NCI-H2029 treated with DMSO at 0.1 percent for 48 hours (cell line): Measurements from ENCODE around the gene PIF1.

Source experiments
- DNase-seq: peaks from one replicate; lab custom pipeline; 2025; lab: John Stamatoyannopoulos, UW

Gene PIF1

DNA sequence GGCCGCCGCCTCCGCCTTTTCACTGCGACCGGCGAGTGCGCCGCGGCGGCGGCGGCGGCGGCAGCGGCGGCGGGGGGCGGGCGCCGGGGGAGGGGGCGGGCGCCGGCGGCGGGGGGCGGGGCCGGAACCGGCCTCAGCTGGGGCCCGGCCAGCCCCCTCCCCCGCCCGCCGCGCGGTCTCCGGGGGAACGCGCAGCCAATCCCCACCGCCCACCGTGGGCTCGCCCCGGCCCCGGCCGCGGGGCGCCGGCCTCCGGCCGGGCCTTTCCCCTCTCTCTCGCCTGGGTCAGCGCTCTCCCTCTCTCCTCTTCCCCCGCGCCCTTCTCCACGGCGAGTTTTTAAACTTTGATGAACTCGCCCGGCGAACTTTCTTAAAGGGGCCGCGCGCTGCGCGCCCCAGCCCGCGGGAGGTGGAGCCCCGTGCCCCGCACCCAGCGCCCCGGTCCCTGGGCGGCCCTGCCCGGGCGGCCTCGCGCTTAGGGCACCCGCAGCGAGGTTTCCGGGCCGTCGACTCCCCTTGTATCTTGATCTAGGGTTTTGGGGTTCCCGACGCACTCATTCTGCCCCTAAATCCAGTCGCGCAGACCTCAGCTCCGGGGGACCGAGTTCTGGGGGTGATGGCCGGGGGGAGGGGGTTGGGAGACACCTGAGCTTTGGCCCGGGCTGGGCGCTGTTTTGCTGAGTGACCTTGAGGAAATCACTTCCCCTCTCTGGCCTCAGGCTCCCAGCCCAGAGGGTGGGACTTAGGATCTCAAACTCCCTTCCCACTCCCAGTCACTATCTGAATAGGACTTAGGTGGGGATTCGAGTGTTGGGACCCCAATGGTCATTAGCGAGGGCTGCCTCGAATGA is 49.7 kb downstream of the PIF1 start, which contains the start of gene RBPMS2:
Gene RBPMS2 (minus strand): TSS at position 39 of the 851 bp plus-strand sequence. CDS start 270 bp downstream, outside the sequence.
- no peak for DNase-seq

DNA sequence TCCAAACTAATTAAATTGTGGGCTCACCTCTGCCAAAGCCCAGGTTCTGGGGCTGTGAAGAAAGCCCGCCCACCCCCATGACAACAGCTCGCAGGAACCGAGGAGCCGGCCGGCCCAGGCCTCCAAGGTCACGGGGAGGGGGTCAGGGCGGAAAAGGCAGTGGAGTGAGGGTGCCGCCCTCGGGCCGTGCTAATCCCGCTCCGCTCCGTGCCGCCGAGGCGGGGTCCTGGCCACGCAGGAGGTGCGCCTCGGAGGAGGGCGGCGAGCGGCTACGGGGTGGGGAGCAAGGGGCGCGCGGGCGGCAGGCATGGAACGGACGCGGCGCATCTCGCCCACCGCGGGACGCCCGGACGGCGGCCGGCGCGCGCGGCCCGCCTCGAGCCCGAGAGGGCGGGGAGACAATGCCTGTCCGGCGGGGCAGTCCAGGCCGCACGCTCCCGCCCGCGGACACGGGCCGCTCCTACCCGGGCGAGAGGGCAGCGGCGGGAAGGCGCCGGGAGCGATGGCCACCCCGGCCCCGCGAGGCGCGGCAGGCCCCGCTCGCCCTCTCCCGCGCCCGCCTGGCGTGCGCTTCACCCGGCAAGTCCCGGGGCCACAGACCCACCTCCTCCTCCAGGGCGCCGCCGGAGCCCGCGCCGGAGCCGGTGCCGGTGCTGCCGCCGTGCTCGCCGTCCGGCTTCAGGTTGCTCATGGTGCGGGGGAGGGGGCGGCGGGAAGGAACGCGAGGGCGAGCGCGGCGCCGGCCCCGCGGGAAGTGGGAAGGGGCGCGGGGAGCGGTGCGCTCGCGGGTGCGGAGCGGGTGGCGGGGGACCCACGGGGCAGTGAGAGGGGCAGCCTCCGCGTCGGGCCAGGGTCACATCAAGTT is 50.6 kb downstream of the PIF1 start:
- DNase-seq = no peak

DNA sequence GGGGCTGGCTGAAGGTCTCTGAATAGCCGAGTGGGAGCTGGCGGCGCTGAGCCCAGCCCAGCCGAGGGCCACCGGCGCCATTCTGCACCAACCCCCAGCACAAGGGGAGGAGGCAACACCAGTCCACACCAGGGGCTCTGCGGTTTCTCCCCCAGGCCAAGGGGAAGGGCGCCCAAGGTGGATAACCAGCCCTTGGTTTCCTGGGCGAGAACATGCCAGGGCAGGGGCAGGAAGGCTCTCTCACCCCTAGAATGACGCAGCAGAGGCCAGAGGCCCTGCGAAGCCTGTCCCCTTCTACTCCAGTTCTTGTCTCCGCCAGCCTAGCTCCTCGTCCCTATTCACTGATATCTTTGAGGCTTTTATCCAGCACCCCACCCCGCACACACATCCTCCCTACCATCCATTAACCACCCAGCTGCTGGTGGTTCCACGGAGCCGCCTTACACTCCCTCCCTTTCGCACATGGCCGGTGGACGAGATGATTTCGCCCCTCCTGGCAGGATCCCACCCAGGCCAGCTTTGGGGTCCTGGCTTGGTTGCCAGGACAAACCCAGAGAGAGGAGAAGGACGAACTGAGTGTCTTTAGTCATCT is 51.3 kb downstream of the PIF1 start:
- no peak for DNase-seq

DNA sequence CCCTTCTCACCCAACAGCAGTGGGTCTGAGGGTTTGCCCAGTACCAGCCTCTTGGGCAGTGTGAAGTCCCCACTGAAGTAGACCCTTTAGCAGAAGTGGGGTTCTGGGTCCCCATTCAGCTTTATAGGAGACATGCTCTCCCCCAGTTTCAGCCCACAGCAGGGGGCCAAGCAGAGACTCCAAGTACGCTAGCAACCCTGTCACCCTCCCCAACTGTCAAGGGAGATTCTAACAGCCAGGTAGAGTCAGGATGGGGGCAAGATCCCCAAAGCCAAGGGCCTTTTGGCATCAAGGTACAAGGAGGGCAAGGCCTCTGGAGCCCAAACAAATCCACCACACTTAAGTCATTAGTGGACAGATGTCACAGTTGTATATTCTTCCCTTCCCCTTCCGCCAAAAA is 51.8 kb downstream of the PIF1 start:
- no peak for DNase-seq

DNA sequence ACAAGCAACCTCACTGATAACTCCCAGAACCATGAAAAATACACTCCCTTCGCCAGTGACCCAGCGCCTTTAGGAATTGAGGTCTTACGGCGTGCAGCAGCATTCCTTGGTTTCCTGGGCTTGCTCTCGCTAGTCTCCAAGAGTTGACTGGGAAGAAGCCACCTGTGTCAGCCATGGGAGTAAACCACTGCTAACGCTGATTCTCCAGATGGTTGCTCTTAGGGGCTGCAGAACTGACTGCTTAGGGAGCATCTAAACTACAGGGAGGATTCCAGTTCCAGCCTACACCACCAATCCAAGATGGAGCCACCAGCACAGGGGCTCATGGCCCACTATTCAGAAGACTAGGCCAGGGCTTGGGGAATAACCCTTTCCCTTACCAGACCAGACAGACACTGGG is 52.5 kb downstream of the PIF1 start:
- no peak for DNase-seq

DNA sequence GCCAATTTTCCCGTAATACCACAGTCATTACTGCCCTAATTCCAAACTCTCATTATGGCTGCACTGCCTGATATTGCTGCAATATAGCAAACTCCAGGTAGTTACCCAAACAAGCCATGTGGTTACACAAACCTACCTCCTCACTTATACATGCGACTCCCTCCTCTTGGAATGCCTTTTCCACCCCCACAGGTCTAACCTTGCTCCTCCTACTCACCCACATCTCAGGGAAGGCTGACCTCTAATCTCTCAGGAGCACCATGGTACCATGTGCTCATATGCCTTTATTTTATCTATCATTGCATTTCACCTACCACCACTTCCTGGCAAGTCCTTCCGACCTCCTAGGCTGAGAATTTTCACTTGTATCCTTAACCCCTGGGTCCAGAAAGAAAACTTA is 53.0 kb downstream of the PIF1 start:
- no peak for DNase-seq

DNA sequence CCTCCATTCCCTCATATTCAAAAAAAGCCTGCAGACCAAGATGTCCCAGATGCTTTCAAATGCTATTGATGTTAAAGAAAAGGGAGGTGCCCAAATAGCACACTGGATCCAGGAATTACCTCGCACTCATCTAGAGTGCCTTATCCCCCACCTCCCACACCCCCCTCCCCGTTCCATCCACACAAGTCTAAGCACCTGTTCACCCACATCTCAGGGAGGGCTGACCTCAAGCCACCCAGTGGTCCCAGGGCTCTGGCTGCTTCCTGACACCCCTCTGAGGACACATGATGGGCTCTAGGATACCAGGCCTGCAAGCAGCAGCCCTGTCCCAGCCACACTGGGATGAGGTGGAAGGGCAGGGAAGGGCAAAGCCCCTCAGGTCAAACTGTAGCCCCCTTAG is 54.8 kb downstream of the PIF1 start:
- no peak for DNase-seq

DNA sequence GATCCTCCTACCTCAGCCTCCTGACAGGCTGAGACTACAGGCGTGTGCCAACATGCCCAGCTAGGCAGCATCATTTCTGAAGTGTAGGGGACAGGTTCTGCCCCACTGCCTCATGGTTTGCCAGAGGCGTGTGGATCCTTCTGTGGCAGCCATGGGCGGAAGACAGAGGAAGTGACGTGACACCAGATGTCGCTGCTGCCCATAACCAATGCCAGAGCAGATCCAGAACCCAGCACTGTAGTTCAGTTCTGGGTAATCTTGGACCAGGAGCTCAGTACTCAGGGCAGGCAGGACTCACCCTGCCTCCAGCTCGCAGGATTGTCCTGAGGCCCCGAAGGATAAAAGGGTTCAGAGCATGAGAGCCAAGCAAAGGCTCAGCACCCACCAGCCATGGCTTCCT is 58.2 kb downstream of the PIF1 start:
- no peak for DNase-seq

DNA sequence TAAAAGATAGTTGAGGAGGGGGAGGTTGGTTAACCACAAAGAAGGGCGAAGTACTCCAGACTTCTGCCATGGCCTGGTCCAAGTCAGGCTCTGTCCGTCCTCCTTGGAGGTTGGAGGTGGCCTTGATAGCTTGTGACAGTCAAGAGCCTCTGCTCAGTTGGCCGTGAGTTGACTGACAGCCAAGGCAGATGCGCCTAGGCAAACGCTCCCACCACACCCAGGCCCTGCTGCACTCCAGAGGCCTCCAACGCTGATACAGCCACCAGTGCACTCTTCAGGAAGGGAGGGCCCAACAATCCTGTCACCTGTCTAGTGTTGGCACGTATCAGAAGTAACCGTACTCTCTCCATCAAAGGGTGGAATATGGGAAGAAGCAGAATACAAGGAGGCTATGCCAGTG is 59.4 kb downstream of the PIF1 start:
- DNase-seq = no peak
